Bronchus fibroblast of lung (primary cell): ENCODE results near the gene RAG1. TPM values are rescaled to one million over a fixed set of nuclear protein-coding genes. Genes with fewer than 3 reads are reported as not detected.

ENCODE experiments used
- total RNA-seq: library from RNA; depleted of rRNA; stranded (reverse); fragments of >200 nt; gene quantifications from 2 replicates; pipeline ENCODE4 v1.2.3, GENCODE V29; 2015

Gene RAG1
- 0.30 and 0.50 TPM in 2 replicates for total RNA-seq

GRCh38 chr11:36567694-36568093, at the start of gene RAG1:
Gene RAG1 (plus strand): TSS chr11:36568007. CDS start chr11:36573305, 5,298 bp downstream.

GRCh38 chr11:36594316-36594989, 26.6 kb downstream of the RAG1 start, which contains the start of gene IFTAP:
Gene IFTAP (plus strand): TSS chr11:36594502. CDS start chr11:36610104, 15,602 bp downstream.

GRCh38 chr11:36598051-36598450, 30.2 kb downstream of the RAG1 start, which contains the start of gene RAG2:
Gene RAG2 (minus strand): TSS chr11:36598236. CDS start chr11:36594168, 4,068 bp downstream.

Other genes with a start within 250 kb of the RAG1 start
- gene TRAF6, start 57.7 kb upstream of the RAG1 start, total RNA-seq: 5.6 and 7.7 TPM in 2 replicates
- 31.1 and 31.4 TPM in 2 replicates for gene IFTAP, start 26.5 kb downstream of the RAG1 start, total RNA-seq
- not detected in 2 replicates for gene RAG2, start 30.2 kb downstream of the RAG1 start, total RNA-seq